ENCODE results near the gene TOMM40L.

DNA sequence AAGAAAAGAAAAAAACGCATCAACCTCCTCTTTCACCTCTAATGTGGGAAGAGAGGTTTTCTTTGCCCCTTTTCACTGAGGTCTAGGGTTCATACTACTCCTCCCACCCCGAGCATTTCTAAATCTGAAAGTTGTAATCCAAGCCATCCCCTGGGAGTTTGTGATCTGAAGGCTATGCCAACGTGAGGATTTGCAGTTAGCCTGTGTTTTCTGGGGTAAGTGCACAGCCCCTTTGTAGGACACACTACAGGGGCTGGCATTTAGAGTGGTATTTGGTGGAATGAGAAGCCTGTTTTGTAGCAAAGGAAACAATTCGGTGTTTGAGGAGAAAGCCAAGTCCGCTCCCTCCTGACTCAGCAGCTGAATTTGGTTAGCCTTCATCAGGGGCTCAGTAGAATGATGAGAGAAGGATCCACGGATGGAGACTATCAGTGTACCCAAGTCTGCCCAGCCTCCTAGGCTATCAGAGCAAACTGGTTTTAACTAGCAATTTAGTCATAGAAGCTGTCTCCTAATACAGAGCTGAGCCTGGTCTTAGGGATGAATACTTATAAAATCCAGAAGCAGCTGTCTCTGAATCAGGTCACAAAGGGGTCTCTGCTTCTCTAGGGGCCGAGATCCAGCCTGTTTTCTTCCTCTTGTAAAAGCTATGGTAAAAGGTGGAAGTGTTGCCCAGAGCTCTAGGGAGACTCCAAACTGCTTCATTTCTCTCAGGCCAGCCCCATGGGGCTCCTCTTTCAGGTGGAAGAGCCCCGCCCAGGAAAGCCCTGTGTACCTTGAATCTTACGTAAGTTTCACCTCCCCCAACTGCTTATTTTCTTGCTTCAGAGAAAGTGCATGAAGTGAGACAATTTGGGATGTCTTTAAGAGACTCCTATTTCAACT lies 34.8 kb downstream of the TOMM40L start:
- TF ChIP-seq, protein P1, sequence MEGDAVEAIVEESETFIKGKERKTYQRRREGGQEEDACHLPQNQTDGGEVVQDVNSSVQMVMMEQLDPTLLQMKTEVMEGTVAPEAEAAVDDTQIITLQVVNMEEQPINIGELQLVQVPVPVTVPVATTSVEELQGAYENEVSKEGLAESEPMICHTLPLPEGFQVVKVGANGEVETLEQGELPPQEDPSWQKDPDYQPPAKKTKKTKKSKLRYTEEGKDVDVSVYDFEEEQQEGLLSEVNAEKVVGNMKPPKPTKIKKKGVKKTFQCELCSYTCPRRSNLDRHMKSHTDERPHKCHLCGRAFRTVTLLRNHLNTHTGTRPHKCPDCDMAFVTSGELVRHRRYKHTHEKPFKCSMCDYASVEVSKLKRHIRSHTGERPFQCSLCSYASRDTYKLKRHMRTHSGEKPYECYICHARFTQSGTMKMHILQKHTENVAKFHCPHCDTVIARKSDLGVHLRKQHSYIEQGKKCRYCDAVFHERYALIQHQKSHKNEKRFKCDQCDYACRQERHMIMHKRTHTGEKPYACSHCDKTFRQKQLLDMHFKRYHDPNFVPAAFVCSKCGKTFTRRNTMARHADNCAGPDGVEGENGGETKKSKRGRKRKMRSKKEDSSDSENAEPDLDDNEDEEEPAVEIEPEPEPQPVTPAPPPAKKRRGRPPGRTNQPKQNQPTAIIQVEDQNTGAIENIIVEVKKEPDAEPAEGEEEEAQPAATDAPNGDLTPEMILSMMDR (IDR thresholded peaks at IDR 0.05; ENCODE audit: poor library complexity), result no peak
- TF ChIP-seq EZH2 (IDR thresholded peaks at IDR 0.05; ENCODE audit: borderline replicate concordance), result no peak
- no peak for TF ChIP-seq EZH2phosphoT487 (IDR thresholded peaks at IDR 0.05; ENCODE audit: low read depth, severe bottlenecking, unreplicated experiment)

Measured in hepatocyte (in vitro differentiated cells).